ENCODE measurements around the gene NCK2.

- no peak for TF ChIP-seq EZH2 (IDR thresholded peaks at IDR 0.05; ENCODE audit: borderline replicate concordance, low read length)
- no peak for TF ChIP-seq CTCF (conservative IDR thresholded peaks at IDR 0.05 in 1 of 2, IDR thresholded peaks at IDR 0.05 in 1 of 2; ENCODE audit: extremely low read depth in 1 of 2, insufficient read depth in 1 of 2, low read depth in 1 of 2, low read length in 2 of 2)
Observed at GRCh38 chr2:105836341-105836740, 91.6 kb downstream of the NCK2 start.
